Hematopoietic multipotent progenitor cell (in vitro differentiated cells): ENCODE results near the gene TMEM198. TPM values are rescaled to one million over a fixed set of nuclear protein-coding genes. Genes with fewer than 3 reads are reported as not detected.
A peak's percentile ranks its signal among the peaks of the same experiment; 100 is the strongest.

Experiments used
- DNase-seq, 3 donors: peaks; one replicate each; pipeline ENCODE4 v3.0.0-alpha.2; 2011 to 2015; ENCODE audit warnings: low read depth in 2 of 3, low spot score in 2 of 3
- total RNA-seq: library from RNA; depleted of rRNA; stranded (reverse); fragments of >200 nt; gene quantifications from one replicate; pipeline ENCODE4 v1.2.3, GENCODE V29; 2012

The TMEM198 gene
- total RNA-seq, 1 donor = 0.54 TPM

DNA sequence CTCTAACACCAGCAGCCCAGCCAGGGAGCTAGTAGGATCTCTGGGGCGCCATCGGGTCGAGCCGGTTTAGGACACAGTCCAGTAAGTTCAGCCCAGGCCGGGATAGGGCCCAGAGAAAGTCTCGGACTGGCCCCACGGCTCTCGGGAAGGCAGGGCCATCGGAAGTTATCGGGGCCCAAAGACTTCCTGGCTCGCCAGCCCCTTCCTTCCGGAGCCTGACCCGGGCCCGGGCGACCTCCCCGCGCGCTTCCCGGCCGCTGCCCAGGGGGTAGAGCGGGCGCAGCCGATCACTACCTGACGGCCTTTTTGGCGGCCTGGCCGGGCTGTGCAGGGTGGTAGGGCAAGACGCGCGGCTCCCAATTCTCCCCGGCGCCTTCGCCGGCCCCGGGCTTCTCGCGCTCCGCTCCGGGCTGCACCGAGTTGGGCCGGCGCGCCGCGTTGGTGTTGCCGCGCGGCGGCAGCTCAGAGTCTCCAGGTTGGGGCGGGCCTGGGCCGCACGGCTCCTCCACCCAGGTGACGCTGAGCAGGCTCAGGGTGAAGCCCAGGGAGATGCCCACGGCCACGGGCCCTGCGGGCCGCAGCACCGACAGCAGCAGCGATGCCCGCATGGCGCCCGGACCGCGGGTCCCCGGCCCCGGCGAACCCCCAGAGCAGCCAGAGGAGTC lies 765 bp upstream of the TMEM198 start:
- DNase-seq = no peak

DNA sequence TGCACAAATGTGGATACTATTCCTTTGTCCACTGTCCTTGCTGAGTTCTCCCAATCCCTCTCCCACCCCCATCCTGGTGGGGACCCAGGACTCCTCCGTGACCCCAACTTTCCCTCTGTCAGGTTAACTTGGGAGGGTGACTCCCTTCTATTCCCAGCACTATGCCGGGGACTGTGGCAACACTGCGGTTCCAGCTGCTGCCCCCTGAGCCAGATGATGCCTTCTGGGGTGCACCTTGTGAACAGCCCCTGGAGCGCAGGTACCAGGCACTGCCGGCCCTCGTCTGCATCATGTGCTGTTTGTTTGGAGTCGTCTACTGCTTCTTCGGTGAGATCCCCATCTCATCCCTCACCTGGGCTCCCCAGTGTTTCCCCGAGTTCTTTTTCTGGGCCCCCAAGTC lies 739 bp downstream of the TMEM198 start:
- DNase-seq = no peak

DNA sequence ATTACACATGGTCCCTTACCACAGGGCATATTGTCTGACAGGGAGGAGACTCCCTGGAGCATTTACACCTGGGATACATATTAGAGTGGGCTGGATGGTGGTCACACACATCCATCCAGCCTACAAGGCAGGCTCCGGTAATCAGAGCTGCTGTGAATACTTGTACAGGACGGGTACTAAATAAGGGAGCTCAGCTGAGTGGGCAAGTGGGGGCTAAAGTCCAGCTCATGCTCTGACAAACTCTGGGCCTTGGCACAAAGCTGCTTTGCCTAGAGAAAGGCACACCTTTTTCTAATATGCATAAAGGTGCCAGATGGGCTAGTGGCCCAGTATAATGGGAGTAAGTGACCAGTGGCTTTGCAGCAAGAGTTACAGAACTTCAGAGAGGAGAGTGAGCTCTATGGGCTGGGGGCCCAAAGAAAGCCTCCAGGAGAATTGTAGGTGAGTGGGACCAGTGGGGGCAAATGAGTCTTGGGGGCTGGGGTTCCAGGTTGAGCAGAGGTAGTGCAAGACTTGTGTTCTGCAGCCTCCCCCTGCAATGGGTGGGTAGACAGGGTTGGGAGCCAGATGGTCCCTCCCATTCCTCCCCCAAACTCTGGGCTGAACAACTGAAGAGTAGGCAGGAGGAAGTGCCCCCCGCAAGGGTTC lies 1.6 kb downstream of the TMEM198 start:
- no peak for DNase-seq

DNA sequence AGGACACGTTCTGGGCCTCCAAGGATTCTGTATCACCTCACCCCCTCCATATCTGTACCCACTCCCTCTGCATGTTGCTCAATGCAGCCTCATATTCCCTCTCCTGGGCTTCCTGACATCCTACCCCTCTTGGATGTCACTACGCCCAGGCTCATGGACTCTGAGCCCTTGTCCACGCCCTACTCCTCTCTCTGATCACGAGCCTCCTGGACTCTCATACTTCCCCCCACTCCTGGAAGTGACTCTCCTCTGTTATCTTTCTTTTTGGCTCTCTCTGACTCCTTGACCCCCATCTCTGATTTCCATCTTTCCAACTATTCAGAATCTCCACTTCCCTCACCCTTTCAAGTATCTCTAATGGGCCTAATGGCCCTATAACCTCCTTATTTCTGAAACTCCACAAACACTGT lies 2.1 kb downstream of the TMEM198 start:
- no peak for DNase-seq

DNA sequence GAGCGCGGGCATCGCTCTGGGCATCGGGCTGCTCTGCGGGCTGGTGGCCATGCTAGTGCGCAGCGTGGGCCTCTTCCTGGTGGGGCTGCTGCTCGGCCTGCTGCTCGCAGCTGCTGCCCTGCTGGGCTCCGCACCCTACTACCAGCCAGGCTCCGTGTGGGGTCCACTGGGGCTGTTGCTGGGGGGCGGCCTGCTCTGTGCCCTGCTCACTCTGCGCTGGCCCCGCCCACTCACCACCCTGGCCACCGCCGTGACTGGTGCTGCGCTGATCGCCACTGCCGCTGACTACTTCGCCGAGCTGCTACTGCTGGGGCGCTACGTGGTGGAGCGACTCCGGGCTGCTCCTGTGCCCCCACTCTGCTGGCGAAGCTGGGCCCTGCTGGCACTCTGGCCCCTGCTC lies 3.8 kb downstream of the TMEM198 start:
- DNase-seq = no peak

DNA sequence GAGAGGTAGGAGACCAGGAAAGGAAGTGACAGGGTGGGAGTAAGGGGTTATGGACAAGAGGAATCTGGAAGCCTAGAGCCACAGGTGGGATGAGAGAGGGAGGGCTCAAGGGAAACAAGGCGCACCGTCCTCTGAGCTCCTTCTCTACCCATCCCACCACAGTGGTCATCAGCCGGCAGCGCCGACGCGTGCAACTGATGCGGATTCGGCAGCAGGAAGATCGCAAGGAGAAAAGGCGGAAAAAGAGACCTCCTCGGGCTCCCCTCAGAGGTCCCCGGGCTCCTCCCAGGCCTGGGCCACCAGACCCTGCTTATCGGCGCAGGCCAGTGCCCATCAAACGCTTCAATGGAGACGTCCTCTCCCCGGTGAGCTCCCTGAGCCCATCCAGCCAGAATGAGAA lies 5.2 kb downstream of the TMEM198 start:
- DNase-seq = no peak

DNA sequence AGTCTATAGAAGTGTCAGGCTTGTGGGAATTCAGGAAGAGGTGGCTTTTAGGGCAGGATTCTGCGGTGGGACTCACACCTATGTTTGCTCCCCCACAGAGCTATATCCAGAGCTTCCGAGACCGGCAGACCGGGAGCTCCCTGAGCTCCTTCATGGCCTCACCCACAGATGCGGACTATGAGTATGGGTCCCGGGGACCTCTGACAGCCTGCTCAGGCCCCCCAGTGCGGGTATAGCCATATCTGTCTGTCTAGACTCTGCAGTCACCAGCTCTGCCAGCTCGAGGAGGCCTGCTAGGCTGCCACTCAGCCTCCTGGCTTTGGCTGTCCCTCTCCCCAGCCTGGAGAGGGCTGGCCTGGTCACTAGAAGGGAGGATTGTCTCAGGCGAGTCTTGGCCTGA lies 5.8 kb downstream of the TMEM198 start:
- DNase-seq = no peak

DNA sequence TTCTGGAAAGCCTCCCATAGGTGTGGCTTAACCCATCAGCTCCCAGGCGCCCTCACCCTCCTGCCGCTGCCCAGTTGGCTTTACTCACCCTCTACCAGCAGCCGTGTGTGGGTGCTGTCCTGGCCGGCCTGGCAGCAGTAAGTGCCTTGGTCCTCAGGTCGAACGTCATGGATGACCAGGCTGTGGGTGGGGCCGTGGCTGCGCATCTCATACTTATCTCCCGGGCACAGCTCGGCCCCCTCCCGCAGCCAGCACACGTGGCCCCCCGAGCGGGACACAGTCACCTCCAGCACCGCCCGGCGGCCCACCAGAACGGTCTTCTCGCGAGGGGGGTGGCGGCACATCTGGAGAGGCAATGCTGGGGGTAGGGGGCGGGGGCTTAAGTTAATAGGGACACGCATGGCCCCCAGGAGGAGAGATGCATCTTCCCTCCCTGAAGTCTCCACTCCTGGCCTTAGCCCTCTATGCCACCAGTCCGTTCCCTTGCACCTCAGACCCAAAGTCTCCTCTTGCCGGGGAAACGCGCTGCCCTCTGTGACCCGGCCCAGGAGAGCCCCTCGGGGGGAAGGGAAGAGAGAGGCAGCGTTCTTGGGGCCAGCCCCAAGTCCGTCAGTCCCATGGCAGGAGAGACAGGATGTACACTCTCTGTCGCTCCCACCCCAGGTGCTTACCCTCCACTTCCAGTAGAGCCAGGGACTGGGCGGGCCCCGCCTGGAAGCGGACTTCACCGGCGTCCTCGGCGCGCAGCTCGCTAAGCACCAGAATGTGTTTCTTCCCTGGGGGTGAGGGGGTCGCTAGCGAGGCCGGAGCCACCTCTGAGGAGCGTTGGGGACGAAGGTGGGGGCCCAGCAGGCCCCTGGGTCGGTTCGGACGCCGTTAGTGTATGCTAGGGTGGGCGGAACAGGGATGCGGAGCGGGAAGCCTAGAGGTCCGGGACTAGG lies 7.9 kb downstream of the TMEM198 start:
- DNase-seq = no peak

DNA sequence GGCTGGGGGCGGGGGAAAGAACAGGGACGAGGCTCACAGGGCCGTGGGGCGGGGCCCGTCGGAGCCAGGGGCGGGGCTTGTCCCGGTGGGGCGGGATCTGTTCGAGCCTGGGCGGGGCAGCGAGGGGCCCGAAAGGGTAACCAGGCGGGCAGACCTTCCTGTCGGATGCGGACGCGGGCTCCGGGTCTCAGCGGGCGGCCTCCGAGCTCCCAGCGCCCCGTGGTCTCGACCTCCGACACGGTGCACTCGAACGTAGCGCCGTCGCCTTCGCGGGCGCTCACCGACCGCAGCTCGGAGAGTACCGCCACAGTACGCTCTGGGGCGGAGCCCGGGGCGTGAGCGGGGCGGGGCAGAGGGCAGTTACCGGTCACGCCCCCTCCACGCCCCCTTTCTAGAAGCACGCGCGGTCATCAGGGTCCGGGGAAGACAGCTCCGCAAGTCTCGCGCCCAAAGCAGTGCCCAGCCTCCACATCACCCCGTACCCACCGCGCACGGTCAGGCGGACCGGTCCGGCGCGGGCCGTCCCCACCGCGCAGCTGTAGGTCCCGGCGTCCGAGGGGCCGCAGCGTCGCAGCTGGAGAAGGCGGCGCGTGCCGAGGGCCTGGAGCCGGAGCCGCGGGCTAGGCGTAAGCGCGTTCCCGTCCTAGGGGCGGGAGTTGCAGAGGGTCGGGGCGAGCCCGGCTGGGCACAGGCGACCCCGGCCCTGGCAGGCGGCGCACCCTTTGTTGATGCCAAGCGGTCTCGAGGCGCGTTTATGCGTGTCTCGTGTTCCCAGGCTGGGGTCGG lies 8.7 kb downstream of the TMEM198 start:
- DNase-seq = peak; percentile 65 to 86 (median 82)

DNA sequence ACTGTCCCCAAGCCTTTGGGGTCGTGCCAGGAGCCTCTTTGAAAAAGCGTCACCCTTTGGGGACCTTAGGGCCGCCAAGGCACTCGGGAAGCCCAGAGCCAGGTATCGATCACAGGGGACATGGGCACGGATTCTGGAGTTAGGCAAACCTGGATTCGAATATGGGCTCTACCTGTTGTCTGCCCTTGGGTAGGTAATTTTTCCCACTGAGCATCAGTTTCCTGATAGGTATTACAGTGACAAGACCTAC lies 9.3 kb downstream of the TMEM198 start:
- no peak for DNase-seq

DNA sequence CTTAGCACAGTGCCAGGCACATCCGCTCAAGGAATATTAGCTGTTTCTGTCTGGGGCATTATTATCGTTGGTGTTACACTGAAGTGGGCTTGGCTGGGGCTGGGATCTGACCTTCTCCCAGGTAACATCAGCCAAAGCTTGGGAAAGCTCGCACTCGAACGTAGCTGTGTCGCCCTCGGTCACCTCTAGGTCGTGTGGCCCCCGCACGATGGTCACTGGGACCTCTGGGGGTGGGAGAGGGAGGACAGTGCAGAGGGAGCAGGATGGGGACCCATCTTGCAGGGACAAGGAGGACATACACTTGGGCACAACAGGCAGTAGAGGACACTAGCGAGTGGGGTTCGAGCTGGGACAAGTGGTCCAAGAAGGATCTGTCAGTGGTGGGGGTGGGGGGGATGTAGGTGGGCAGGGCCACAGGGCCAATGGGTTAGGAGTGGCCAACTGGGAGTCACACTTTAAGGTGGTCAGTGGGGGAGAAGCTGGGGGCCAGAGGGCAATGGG lies 9.7 kb downstream of the TMEM198 start:
- DNase-seq = no peak

DNA sequence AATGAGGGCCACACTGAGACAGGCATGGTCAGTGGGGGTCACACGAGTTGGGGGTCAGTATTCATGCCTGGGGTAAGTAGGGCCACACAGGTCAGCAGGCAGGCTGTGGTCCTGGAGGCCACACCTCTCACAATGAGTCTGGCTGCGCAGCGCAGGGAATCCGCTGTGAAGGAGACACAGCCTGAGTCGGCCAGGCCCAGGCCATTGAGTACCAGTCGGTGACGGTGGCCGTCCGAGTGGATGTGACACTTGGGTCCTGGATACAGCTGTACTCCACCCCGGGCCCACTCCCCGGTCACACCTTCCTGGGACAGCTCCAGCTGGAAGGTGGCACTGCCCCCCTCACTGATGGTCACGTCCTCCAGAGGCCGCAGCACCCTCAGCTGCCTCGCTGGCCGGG lies 10.5 kb downstream of the TMEM198 start:
- DNase-seq = no peak

DNA sequence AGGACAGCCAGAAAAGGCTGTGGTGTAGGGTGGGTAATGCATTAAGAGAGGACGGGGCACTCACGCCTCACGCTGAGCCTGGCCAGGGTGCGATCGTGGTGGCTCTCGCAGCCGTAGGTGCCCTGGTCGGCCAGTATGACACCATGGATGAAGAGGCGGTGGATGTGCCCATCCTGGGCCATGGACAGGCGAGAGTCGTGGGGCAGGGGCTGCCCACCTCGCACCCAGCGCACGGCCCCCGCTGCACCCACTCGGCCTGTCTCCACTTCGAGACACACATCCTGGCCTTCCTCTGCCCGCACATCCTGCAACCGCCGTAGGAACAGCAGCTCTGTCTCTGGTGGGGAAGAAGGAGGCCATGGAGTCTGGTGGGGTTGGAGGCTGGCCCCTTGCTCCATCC lies 12.1 kb downstream of the TMEM198 start:
- DNase-seq = no peak

DNA sequence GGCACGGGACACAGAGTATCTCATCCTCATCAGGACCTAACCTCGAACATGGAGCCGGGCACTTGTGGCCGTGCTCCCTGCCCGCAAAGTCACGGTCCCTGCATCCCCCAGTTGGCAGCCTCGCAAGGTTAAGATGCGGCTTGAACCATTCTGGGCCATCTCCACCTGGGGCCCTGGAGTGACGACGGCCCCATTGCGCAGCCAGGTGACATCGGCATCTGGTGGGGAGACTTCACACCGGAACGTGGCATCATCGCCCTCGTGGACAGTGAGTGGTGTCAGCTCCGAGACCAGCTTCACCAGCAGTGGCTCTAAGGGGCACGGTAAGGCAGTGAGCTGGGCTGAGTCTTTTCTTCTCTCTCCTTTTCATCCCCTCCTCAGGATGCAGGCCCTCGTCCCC lies 12.6 kb downstream of the TMEM198 start:
- DNase-seq = no peak

DNA sequence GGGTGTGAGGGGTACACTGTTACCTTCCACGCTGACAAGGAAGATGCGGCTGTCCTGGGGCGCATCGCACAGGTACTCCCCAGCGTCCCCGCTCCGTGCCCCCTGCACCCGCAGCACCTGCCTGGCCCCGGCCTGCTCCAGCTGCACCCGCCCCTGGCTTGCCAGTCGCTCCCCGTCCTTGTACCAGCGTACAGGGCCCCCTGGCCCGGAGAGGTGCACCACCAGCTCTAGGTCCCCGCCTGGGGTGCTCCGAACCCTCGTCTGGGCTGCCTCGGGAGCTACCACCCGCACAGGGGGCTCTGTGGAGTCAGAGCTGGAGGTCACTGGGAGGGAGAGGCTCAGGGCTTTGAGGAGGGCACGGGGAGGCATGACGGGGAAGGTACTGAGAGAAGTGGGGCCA lies 13.5 kb downstream of the TMEM198 start:
- DNase-seq = no peak

DNA sequence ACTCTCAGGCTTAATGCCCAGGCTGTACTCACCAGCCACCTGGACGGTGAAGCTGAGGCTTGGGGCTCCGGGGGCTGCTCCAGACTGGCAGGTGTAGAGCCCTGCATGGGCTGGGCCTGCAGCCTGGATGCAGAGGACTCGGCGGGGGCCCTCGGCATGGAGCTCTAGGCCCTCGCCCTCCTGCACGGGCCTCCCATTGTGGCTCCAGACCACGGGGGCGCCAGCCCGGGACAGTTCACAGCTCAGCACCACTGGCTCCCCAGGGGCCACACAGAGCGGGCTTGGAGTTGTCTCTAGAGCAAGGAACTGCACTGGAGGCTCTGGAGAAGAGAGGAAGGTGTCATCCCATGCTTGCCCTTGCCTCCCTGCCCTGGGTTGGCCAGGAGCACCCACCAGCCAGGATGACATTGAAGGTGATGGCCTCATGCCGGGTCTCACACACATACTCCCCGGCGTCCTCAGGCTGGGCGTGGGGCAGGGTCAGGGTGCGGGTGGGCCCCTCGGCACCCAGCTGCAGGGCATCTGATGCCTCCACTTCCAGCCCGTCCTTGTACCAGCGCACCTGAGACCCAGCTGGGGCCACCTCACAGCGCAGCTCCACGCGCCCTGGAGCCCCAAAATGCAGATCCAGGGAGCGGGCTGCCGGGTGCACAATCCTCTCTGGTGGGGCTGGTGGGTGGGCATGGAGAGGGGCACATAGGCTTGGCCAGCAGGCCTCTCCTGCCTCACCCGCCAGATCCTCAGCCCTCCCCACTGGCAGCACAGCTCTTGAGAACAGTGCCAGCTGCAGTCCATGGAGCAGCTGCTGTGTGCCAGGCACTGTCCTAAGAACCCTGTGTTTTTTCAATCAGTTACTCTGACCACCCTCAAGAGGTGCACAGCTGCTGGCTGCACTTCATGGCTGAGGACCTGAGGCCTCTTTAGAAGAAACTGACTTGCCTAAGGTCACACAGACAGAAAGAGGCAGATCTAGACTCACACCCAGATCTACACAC lies 14.3 kb downstream of the TMEM198 start:
- DNase-seq = no peak

DNA sequence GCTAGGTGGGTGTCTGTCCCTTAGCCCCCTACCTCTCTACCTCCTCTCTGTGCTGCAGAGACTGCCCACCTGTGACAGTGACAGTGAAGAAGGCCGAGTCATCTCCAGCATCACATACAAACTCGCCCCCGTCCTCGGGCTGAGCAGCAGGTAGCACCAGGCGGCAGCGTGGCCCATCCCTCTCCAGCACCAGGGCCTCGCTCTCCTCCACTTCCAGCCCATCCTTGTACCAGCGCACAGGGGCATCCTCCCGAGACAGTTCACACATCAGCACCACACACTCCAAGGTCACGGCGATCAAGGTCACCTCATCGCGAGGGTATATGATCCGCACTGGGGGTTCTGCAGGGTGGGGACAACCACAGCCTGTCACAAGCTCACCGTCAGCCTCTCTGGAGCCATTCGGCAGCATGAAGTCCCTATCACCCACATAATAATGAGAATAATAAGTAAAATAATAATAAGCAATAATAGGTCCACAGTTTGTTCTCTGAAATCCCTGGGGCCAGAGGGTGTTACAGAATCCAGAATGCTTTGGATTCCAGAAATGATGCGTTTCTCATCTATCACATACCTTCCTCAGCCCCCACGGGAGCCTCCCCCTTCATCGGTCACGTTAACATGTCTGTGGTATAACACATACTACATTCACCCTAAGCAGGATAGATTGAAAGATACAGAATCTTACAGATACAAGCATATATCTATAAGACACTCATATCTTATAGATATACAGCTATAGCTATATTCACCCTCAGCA lies 15.5 kb downstream of the TMEM198 start:
- DNase-seq = no peak

DNA sequence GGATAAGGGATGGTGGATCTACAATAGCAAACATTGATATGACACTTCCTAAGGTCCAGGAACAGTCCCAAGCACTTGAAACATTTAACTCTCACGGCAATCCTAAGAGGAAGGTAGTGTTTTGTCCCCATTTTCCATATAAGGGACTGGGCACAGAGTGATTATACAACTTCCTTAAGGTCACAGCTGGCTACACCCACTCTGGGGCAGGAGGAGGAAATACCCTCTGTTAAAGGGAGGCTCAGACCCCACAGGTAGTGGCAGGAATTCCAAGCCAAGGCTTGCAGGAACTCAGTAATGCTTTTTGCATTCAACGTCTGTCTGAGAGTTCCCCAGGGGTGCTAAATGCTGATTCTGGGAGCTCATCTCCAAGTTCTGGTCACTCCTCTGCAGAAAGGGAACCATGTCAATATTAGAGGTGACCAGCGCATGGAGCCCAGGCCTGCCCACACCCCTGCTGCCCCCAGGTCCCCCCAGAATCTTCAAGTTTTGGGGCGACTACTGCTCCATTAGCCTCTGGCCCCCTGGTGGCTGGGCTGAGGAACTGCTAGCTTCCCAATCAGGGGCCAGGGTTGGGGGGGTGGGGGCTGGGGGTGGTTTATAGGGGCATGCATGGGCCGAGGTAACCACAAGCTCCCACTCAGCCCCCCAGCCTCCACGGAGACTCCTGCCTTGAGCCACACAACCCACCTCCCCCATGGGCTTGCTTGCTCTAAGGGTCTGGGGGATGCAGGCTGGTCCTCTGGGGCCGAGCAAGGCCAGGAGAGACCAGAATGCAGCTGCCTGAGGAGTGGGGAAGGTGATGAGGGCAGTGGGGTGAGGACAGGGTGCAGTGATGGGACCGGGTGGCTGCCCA lies 16.4 kb downstream of the TMEM198 start:
- DNase-seq = peak in 1 of 3 donors; percentile 21
